Retinal pigment epithelial cell (primary cell): Measurements from ENCODE around the gene GRID1.

Source experiments
- DNase-seq: peaks from one replicate; pipeline ENCODE4 v3.0.0-alpha.2; 2010; ENCODE audit warnings: low read depth
- H3K4me3 ChIP-seq: 2 replicates; pipeline ENCODE4 v1.5.1; 2011; ENCODE audit warnings: mild to moderate bottlenecking, low read length, control low read depth, moderate library complexity
- CTCF ChIP-seq: conservative IDR thresholded peaks from 2 replicates; pipeline ENCODE4 v1.5.1; 2011; ENCODE audit warnings: low read depth, low read length, control low read depth, inconsistent platforms

GRID1 gene

GRCh38 chr10:85614981-85615380 is 751.6 kb downstream of the GRID1 start:
- H3K4me3 ChIP-seq: no peak overlapping the region
- no peak for DNase-seq
- no peak for TF ChIP-seq CTCF

- H3K4me3 ChIP-seq: no peak overlapping the region
- DNase-seq: no peak
- no peak for TF ChIP-seq CTCF
Measured at GRCh38 chr10:85614566-85614965, 752.0 kb downstream of the GRID1 start.

GRCh38 chr10:85613391-85613790 is 753.2 kb downstream of the GRID1 start:
- TF ChIP-seq CTCF: no peak
- DNase-seq: no peak
- H3K4me3 ChIP-seq: no peak overlapping the region

DNA sequence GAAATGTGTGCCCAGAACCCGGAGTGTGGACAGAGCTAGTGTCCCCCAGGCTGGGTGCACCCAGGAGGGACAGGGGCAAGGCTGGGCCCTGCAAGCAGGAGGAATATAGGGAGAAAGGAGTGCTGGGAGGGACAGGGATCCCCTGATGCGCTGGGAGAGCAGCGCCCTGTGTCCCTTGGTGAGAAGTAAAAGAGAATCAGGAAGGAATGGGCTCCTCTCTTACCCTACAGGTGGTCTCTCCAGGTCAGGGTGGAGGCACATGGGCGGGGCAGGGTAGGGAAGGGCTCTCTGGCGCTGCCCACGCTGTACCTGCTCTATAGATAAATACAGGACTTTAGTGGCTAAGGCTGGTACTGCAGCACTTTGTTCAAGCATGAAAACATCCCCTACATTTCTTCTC is 753.8 kb downstream of the GRID1 start:
- no peak for TF ChIP-seq CTCF
- DNase-seq: no peak
- no peak overlapping the region for H3K4me3 ChIP-seq

GRCh38 chr10:85612378-85612775 is 754.2 kb downstream of the GRID1 start:
- no peak for DNase-seq
- no peak for TF ChIP-seq CTCF
- no peak overlapping the region for H3K4me3 ChIP-seq

DNA sequence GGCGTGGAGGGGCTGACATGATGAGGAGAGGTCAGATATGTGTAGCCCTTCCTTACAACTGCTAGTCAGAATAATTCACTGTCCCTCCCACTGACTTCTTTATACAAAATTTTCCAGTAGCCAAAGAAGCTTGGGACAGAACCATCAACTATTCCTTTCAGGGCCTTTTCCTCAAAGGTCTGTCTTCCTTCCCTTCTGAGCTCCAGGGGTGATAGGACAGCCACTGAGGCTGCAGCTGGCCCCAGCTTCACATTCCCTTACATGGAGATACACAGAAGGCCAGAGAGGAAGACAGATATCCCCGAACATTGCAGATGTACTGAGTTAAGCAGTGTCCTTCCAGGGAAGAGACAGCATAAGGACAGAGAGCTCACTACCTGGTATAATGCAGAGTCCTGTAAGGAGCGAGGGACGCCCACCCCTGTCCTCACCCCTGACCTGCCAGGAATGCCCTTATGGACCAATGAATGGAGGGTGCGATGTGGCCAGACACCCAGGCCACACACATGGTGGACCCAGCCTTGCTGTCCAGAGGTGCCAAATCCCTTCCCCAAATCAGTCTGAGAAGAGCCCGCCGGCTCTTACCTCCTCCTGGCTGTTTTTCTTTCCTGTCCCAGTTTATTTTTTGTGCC is 754.7 kb downstream of the GRID1 start:
- TF ChIP-seq CTCF: no peak
- DNase-seq: no peak
- H3K4me3 ChIP-seq: no peak overlapping the region

- DNase-seq: no peak
- H3K4me3 ChIP-seq: no peak overlapping the region
Measured at GRCh38 chr10:85611093-85611740, 755.4 kb downstream of the GRID1 start.

More at GRCh38 chr10:85611093-85611740, 755.4 kb downstream of the GRID1 start:
- TF ChIP-seq CTCF: no peak
